MM.1S (cell line): Measurements from ENCODE around the gene OR10A2.

ENCODE experiments used
- DNase-seq: peaks from one replicate; pipeline ENCODE4 v3.0.0-alpha.2; 2015
- H2AFZ ChIP-seq: fragments of 300-600 bp; sonication (generic); 2 replicates; pipeline ENCODE4 v1.6.0; 2016; ENCODE audit warnings: antibody characterized with exemption, low read length
- H3F3A ChIP-seq: fragments of 300-600 bp; sonication (generic); 2 replicates; pipeline ENCODE4 v1.6.1; 2016; ENCODE audit warnings: mild to moderate bottlenecking, antibody characterized with exemption, low read length, moderate library complexity, mixed read lengths; ENCODE audit not compliant: insufficient read depth
- H3K27ac ChIP-seq: fragments of 300-600 bp; sonication (generic); 2 replicates; pipeline ENCODE4 v1.5.1; 2016; ENCODE audit warnings: mild to moderate bottlenecking, low read length
- H3K27me3 ChIP-seq: fragments of 300-600 bp; sonication (generic); replicated peaks from 2 replicates; pipeline ENCODE4 v1.6.0; 2016; ENCODE audit warnings: low read length; ENCODE audit not compliant: insufficient read depth
- H3K36me3 ChIP-seq: fragments of 300-600 bp; sonication (generic); replicated peaks from 2 replicates; pipeline ENCODE4 v1.6.1; 2016; ENCODE audit warnings: mild to moderate bottlenecking, low read length, mixed read lengths; ENCODE audit not compliant: insufficient read depth
- H3K4me1 ChIP-seq: fragments of 300-600 bp; sonication (generic); 2 replicates; pipeline ENCODE4 v1.6.1; 2016; ENCODE audit warnings: low read length, mixed read lengths
- H3K4me2 ChIP-seq: fragments of 300-600 bp; sonication (generic); 2 replicates; pipeline ENCODE4 v1.6.0; 2016; ENCODE audit warnings: low read depth, low read length
- H3K4me3 ChIP-seq: fragments of 300-600 bp; sonication (generic); 2 replicates; pipeline ENCODE4 v1.5.1; 2016; ENCODE audit warnings: low read length, mixed read lengths
- H3K79me2 ChIP-seq: fragments of 300-600 bp; sonication (generic); 2 replicates; pipeline ENCODE4 v1.6.1; 2016; ENCODE audit warnings: mixed run types, low read length, mixed read lengths
- H3K9ac ChIP-seq: fragments of 300-600 bp; sonication (generic); 2 replicates; pipeline ENCODE4 v1.6.1; 2016; ENCODE audit warnings: low read length, mixed read lengths
- H3K9me2 ChIP-seq: fragments of 300-600 bp; sonication (generic); replicated peaks from 2 replicates; pipeline ENCODE4 v1.6.1; 2016; ENCODE audit warnings: mild to moderate bottlenecking, low read length, mixed read lengths; ENCODE audit not compliant: insufficient read depth
- H3K9me3 ChIP-seq: fragments of 300-600 bp; sonication (generic); replicated peaks from 2 replicates; pipeline ENCODE4 v1.6.1; 2016; ENCODE audit warnings: mild to moderate bottlenecking, low read length, mixed read lengths; ENCODE audit not compliant: insufficient read depth
- H4K20me1 ChIP-seq: fragments of 300-600 bp; sonication (generic); 2 replicates; pipeline ENCODE4 v1.6.1; 2016; ENCODE audit warnings: mild to moderate bottlenecking, low read length, moderate library complexity, mixed read lengths; ENCODE audit not compliant: insufficient read depth
- EZH2 ChIP-seq: fragments of 300-600 bp; sonication (generic); optimal IDR thresholded peaks from 2 replicates; pipeline ENCODE3; 2017; ENCODE audit warnings: low read depth, mild to moderate bottlenecking, antibody characterized with exemption, low read length, mixed read lengths
- EZH2phosphoT487 ChIP-seq: fragments of 300-600 bp; sonication (generic); IDR thresholded peaks from 2 replicates; pipeline ENCODE4 v1.6.1; 2018; ENCODE audit warnings: antibody characterized with exemption, low read length
- TF ChIP-seq, protein P1 (sequence below): fragments of 300-600 bp; sonication (generic); IDR thresholded peaks from 2 replicates; pipeline ENCODE4 v1.5.1; 2016; ENCODE audit warnings: antibody characterized with exemption, low read length, mixed read lengths

The OR10A2 gene

DNA sequence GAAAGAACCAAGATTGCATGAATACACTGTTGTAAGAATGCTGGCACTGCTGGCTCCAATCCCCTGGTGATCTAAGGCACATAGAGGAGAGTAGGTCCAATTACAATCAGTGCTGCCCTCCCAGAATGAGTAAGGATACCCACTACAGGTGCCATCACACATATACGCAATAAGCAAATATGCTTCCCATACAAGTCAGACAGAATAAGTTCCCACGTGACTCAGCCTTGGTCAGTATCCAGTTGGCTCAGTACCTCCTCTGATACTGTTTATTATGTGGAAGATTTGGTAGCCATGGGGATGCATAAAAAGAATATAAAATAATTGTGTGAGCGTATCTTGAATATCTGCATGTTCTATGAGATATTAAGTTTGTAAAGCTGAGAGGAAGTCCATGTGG is 49.1 kb downstream of the OR10A2 start:
- Histone ChIP-seq H3K9me2 (no peaks in the 10 kb centered on the region), H3K36me3 (no peaks in the 10 kb centered on the region), H3K9ac (no peak overlapping the region), H3K9me3 (no peaks in the 10 kb centered on the region), H3F3A (no peaks in the 10 kb centered on the region), H3K27ac (no peak overlapping the region), H2AFZ (no peak overlapping the region), H3K27me3 (no peaks in the 10 kb centered on the region), H3K79me2 (no peaks in the 10 kb centered on the region), H3K4me1 (no peaks in the 10 kb centered on the region), H3K4me3 (no peak overlapping the region), H4K20me1 (no peaks in the 10 kb centered on the region), H3K4me2 (no peak overlapping the region)
- no peak for DNase-seq
- TF ChIP-seq EZH2, result no peak
- TF ChIP-seq EZH2phosphoT487, result no peak
- TF ChIP-seq, protein P1, sequence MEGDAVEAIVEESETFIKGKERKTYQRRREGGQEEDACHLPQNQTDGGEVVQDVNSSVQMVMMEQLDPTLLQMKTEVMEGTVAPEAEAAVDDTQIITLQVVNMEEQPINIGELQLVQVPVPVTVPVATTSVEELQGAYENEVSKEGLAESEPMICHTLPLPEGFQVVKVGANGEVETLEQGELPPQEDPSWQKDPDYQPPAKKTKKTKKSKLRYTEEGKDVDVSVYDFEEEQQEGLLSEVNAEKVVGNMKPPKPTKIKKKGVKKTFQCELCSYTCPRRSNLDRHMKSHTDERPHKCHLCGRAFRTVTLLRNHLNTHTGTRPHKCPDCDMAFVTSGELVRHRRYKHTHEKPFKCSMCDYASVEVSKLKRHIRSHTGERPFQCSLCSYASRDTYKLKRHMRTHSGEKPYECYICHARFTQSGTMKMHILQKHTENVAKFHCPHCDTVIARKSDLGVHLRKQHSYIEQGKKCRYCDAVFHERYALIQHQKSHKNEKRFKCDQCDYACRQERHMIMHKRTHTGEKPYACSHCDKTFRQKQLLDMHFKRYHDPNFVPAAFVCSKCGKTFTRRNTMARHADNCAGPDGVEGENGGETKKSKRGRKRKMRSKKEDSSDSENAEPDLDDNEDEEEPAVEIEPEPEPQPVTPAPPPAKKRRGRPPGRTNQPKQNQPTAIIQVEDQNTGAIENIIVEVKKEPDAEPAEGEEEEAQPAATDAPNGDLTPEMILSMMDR, result no peak

DNA sequence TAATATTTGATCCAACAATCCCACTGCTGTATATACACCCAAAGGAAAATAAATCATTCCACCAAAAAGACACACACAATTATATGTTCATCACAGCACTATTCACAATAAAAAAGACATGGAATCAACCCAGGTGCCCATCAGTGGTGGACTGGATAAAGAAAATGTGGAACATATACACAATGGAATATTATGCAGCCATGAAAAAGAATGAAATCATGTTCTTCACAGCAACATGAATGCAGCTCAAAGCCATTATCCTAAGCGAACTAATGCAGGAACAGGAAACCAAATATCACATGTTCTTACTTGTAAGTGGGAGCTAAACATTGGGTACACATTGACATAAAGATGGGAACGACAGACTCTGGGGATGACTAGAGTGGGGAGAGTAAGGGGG is 56.8 kb downstream of the OR10A2 start:
- Histone ChIP-seq H3K36me3 (no peaks in the 10 kb centered on the region), H3K4me1 (no peaks in the 10 kb centered on the region)

DNA sequence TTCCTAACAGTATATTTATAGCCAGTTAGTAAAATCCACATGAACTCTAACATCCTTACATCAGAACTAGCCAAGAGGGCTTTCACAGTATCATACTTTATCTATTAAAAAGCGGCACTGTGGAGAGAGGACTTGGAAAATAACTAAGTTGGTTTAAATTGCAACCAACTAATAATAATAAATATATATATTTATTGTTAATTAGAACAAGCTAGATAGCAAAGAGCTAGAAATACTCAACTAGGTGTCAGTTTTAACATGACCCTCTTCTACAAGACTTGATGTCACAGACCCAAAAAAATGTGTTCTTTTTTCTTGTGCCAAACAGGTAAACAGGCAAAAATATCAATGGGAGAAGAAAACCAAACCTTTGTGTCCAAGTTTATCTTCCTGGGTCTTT is 57.8 kb downstream of the OR10A2 start, which contains the start of gene OR2D3:
Gene OR2D3, plus strand, starts transcription at position 301 of the 400 bp plus-strand sequence. Its CDS starts 0 bp downstream, at position 301.
- no peak for DNase-seq
- no peaks in the 10 kb centered on the region for H3K27me3 ChIP-seq
- H2AFZ ChIP-seq, result no peak within 1 kb of the TSS
- H3K9ac ChIP-seq, result no peak within 1 kb of the TSS
- no peak within 1 kb of the TSS for H3K4me2 ChIP-seq
- no peaks in the 10 kb centered on the region for H3K36me3 ChIP-seq
- TF ChIP-seq, protein P1, result no peak
- TF ChIP-seq EZH2phosphoT487 (no peak), EZH2 (no peak)
- H3K9me3 ChIP-seq, result no peaks in the 10 kb centered on the region
- no peak within 1 kb of the TSS for H3K27ac ChIP-seq
- peaks cover 4% of the 10 kb centered on the region; the same call in 1 of the 2 replicates for H3F3A ChIP-seq
- H3K4me3 ChIP-seq, result no peak within 1 kb of the TSS
- no peaks in the 10 kb centered on the region for H3K4me1 ChIP-seq
- no peaks in the 10 kb centered on the region for H3K9me2 ChIP-seq
- no peaks in the 10 kb centered on the region for H4K20me1 ChIP-seq
- no peaks in the 10 kb centered on the region for H3K79me2 ChIP-seq

More for the DNA sequence above, 56.8 kb downstream of the OR10A2 start:
- Histone ChIP-seq H3K79me2 (no peaks in the 10 kb centered on the region), H2AFZ (no peak overlapping the region), H3K9me3 (no peaks in the 10 kb centered on the region), H3K9me2 (no peaks in the 10 kb centered on the region), H3K4me3 (no peak overlapping the region), H3F3A (no peaks in the 10 kb centered on the region), H3K27ac (no peak overlapping the region), H3K9ac (no peak overlapping the region), H4K20me1 (no peaks in the 10 kb centered on the region), H3K27me3 (no peaks in the 10 kb centered on the region), H3K4me2 (no peak overlapping the region)
- TF ChIP-seq EZH2phosphoT487, result no peak
- TF ChIP-seq EZH2, result no peak
- TF ChIP-seq, protein P1, result no peak
- DNase-seq, result no peak
